NCI-H128 (cell line): Measurements from ENCODE around the gene ASTN2.
"Not testable (repeated sequence)": the region's sequence is repeated elsewhere in the genome, so short reads cannot be mapped to it uniquely, and the experiment has no call there.

ENCODE experiments used
- DNase-seq: peaks from one replicate; lab custom pipeline; 2025; ENCODE audit not compliant: unreplicated experiment; lab: John Stamatoyannopoulos, UW

ASTN2 gene

DNA sequence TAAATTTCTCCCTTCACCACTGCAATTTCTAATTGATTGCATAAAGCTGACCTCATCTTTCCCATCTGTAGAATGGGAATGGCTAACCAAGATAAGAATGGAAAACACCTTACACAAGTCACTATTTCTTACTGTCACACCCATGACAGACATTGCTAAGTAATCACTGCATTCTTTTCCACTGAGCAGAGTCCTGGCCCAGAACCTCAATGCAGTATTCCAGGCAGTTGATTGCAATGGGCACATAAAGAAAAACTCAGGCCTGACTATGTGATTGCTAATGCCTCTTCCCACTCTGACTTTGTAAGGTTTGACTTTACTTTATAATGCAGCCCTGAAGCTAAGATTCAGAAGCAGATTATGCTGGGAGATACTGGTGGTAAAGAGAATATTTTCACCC lies 698.4 kb downstream of the ASTN2 start:
- DNase-seq = no peak

DNA sequence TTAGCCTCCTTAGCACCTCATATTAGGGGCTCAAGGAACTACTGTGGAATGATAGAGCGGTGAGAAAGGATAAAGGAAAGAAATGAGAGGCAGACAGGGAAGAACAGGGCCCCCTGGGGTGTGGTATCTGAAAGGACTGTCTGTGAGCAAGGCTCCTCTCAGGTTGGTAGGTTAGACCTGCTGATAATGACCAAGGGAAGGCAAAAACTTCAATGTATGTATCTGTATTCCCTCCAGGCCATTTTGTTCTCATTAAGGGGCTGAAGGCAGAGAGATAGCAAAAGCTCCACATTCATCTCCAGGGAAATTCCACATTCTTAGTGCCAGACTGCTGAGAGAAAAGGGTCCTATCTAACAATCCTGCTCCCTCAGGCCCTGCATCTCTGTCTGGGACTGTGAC lies 699.1 kb downstream of the ASTN2 start:
- no peak for DNase-seq

DNA sequence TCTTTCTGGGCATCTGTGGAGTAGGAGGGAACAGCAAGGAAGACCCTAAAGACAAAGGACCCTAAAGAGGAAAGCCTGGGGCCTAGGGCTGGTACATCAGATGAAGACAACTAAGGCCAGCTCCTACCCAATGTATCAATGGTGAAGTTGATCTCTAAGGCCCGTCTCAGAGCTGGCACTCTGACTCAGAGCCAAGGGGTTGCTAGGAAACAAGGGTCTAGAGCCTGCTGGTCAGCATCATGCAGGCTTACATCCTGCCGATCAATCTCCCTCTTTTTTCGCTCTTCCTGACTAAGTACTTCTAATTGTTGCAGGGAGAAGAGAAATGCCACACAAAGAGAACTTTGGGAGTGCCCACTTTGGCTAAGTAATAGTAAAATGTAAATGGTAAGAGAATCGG lies 701.6 kb downstream of the ASTN2 start:
- DNase-seq = no peak

DNA sequence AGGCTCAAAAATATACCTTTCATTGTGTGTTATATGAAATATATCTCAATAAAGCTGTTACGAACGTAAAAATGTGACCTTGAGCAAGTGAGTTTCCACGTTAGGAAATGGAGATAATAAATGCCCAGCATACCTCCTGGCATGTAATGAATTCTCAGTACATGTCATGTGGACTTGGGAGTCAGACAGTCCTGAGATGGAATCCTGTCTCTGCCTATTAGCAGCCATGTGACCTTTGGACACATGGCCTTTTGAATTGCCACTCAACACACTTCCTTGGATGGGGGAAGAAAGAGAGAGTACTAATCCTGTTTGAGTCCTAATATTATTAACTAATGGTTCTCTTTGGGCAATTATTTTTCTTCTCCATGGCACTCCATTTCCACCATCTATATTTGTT lies 702.1 kb downstream of the ASTN2 start:
- DNase-seq = no peak

DNA sequence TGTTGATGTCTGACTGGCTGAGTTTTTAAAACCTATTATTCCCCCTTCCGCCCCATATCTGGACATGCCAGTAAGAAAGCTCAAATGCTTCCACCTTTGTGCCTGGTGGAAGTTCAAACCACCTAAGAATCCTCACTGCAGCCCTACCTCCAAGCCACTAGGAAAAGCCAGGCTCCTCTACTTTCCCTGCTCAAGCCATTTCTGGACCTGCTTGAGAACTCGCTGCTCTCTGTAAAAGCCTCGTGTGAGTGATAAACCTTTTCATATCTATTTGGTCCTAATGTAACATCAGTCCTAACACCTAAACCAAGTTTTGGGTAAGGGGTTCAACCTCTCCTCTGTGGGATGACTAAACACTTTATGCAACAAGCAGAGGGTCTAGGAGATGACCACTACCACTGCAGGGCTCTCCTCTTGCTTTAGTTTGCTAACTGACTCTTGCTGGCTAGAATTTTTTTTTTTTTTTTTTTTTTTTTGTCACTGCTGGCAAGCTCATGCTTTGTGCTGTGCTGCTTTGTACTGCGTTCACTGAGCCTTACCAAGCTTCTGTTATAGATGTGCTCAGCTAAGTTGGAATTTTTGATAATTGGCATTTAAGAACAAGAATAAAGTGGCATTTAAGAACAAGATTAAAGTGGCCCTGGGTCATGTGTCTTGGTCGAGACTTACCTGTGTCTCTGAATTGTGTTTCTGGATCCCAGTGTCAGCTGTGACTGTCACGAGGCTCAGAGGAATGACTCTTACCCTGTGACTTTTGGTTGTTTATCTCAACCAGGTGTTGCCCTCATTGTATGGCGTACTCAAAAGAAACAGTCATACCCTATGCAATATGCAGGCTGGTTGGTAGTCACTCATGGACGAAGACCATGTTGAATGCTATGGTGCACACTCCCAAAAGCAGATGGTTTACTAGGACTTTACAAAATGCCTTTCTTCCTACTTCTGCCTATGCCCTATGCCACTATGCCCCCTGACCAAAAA lies 708.3 kb downstream of the ASTN2 start:
- no peak for DNase-seq

DNA sequence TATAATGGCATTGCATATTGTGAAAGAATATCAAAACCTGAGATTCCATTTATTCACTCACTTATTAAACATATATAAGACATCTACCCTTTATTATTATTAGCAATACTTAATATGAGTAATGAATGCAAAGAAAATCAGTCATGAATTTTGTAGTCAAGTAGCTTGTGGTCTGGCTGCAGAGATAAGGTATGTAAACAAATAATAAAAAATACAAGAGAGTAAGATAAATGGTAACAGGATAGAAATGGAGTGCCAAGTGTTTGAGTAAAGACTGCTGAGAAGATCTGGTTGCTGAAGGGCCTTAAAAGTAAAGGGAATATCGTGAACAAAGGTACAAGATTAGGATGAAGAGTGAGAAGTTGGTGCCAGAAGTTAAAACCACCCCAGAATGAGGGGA lies 709.3 kb downstream of the ASTN2 start:
- DNase-seq = no peak

DNA sequence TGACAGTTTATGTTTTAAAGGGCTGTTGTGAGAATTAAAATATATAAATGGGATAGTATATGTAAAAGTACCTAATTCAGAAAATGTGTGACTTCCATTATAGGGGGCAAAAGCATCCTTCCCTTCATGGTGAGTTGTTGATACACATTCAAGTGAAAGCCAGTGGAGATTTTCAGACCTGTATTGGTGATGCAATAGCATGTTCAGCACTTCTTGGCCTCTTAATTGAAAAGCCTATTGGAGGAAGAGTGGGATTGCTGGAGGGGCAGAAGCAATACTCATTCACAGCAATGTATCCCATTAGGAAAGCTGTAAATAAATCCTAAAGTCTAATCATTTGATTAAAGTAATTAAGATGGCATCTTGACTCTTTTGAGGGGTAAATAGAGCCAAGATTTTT lies 710.4 kb downstream of the ASTN2 start:
- no peak for DNase-seq

DNA sequence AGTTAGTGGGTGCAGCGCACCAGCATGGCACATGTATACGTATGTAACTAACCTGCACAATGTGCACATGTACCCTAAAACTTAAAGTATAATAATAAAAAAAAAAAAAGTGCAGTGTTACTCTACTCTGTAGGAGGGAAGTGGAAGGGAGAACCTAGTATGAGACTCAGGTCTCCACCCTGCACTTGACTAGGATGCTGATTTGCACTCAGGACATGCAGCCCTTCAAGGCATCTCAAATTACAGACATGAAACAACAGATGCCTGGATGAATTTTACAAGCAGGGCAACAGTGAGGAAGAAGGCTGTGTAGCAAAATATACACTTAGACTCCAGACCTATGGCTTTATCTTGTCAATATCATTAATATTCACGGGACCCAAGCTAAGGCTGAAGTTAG lies 711.2 kb downstream of the ASTN2 start:
- DNase-seq = no peak

DNA sequence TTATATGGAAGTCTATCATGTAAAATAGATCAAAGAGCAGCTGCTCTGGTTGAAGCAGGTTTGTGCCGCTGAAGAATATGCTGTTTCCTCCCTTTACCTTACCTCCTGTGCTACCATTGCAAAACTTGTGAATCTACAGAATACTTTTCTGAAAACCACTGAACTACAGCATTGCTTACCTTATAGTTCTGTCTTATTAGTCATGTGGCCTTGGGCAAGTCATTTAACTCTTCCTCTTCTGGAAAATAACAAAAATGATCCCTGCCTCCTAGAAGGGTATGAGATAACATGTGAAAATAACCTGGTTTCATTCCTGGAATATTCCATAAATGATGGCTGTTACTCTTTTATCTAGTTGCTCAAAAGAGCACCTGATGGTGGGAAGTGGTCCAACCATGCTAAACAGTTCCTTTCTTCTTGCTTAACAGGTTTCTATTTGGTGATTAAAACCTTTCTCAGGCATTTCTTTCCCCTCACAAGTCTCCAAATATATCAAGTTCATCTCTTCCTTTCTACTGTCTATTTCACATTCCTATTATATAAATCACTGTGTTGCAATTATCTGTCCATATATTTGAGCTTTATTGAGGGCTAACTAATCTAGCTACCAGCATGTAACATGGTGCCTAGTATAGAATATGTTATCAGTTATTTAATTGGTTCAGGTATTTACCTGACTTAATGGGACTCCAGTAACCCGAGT lies 712.8 kb downstream of the ASTN2 start:
- no peak for DNase-seq

DNA sequence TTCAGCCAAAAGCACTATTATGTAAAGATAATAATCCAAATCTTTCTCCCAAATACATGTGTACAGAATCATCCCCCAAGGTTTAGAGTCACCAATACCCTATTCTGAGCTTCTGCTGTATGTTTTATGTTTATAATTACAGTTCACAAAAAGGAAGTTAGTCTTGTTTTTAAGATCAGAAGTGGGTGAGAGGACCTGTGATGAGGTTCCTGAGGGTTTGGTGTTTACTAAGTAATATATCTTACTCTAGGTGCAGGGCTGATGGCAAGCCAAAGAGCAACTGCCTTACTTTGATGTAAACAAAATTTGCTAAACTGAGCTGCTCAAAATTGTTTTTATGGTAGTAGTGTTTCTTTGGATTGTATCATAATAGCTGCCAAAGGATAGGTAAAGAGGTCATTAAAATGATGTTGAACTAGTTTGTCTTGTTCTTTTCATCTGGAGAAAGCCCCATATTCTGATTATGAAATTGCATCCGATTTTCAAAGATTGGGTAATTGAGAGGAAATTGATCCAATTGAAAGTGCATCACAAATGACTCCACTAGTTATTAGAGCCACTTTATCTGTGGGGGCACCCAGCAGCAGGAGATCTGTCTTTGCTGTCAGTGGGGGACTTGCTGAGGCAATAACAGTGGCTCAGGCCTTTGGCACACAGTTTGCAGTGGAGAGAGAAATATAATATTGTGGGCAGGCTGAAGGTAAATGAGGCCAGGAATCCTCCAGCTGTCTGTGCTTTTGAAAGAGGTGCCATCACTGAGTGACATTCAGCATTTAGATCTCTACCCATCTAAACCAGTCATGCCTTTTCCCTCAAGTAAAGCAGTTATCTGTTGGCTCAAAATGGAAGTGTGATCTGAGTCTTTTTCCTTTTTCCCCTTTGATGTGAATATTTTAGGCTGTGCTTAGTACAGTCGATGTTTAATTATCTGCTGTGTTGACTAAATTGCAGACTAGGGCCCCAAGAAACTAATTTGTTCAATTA lies 713.7 kb downstream of the ASTN2 start:
- no peak for DNase-seq

DNA sequence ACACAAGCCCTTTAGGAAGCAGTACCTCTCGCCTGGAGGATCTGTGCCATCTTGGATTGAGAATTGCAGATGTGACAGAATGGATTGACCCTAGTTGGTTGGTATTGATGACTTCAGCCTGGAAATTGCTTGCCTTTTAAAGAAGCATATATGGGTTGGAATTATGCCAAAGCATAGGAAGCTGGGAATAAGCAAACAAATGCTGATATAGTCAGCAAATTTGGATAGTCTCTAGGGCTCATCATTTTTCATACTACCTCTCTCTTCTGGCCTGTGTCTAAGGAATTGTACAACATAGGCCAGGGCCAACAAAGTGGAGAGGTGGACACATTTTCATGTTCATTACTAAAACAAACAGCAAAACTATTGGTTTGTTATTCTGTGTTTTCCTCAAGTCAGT lies 714.6 kb downstream of the ASTN2 start:
- DNase-seq = no peak

DNA sequence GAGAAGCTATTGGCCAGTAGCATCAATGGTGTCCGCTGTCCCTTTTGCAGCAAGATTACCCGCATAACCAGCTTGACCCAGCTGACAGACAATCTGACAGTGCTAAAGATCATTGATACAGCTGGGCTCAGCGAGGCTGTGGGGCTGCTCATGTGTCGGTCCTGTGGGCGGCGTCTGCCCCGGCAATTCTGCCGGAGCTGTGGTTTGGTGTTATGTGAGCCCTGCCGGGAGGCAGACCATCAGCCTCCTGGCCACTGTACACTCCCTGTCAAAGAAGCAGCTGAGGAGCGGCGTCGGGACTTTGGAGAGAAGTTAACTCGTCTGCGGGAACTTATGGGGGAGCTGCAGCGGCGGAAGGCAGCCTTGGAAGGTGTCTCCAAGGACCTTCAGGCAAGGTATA lies 717.0 kb downstream of the ASTN2 start:
- no peak for DNase-seq

DNA sequence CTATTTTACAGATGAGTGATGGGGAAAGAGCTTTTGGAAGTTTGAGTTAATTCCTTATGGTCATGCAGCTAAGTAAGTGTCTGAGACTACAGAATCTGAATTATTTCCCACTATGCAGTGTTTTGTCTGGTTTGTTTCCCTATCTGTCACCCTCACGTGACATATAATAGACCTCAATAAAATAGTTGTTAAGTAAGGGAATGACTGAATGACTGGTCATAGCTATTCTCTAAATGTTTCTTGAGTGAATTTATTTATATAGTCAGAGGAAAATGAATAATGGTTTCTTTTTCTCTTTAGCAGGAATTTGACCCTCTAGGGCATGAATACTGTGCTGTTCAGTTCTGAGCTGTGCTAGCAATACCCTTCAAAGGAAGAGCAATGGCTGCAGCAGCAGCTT lies 717.5 kb downstream of the ASTN2 start:
- no peak for DNase-seq

DNA sequence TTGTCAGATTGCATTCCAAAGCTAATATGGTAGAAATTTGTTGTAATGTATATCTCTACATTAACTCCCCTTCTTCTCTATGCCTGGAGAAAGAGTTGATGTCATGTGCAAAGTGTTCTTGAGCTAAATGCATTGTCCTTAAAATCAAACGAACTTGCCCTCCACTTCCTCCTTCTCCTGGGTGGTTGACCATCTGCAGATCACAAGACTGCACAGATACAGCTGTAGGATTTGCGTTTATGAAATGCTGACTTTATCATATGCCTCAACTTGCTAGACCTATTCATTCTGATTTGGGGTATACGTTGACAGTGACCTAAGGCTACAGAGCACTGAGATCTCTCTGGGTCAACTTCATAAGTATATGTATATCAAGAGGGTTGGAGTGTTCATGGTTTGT lies 719.4 kb downstream of the ASTN2 start:
- DNase-seq = no peak

DNA sequence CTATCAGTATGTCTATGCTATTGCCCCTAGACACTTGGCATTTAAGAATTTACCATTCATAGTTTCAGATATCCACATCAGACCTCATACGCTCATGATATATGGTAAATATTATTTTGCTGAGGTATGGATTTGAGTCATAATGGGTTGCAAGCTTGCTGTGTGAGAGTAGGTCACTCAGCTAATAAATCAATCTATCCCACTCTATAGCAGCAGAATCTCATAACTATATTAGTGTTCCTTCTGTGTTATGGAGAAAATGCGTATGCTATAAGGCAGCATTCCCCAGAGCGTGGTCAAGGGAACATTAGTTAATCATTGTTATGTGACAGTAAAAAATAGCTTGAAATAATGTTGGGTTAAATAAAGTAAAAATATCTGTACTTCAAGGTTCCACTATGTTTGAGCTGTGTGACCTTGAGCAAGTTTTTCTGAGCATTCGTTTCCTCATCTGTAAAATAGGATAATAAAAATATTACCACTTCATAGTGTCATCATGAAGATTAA lies 720.0 kb downstream of the ASTN2 start:
- DNase-seq = no peak

DNA sequence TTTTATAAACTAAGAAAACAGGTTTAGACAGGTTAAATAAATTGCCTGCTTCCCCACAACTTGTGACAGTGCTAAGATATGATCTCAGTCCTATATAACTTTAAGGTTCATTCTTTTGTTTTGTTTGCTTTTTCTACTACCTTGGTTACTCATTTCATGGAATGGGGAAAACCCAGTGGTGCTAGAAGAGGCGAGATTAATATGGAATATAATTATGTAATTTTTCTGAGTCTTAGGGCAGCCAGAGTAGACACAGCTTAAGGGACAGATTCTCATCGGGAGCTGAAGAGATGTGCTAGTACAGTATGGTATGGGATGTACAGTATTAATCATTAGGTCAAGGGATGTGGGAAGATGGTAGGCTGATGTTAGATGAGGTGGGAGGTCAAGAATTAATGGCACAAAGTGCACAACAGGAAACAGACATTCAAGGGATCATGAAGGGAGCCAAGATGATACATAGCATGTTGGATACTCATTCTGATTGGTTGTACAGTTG lies 721.6 kb downstream of the ASTN2 start:
- no peak for DNase-seq

DNA sequence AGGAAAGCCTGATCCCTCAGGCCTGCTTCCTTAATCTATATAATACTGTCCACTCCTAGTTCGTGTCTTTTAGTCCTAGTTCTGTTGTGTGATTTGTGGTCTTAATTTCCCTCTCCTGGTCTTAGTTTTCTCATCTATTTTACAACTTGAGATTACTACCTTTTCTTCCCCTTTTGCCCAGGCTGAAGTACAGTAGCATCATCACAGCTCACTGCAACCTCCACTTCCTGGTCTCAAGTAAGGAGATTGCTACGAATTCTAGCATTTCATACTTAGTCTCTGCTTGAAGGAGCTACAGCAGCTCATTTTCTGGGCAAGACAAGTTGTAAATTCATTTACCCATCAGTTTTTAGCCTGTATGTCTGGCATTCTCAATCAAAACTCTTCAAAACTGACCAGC lies 722.2 kb downstream of the ASTN2 start:
- DNase-seq = no peak

DNA sequence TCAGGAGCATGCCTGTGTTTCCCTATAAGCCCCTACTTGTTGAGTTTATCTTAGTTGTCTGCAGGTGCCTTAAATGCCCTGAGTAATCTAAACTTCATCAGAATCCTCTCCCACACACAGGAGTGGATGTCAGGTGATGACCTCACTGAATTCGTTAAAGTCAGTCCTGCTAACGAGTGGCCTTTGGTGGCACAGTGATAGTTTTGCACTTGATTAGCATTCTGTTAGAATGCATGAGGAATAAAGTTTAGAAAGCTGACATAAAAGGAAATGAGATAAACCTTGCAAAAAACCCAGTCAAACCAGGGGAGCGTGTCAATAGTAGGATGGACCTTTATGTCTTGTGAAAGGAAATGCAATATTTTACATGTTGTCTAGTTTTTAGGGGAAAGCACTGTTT lies 723.2 kb downstream of the ASTN2 start:
- DNase-seq = no peak

DNA sequence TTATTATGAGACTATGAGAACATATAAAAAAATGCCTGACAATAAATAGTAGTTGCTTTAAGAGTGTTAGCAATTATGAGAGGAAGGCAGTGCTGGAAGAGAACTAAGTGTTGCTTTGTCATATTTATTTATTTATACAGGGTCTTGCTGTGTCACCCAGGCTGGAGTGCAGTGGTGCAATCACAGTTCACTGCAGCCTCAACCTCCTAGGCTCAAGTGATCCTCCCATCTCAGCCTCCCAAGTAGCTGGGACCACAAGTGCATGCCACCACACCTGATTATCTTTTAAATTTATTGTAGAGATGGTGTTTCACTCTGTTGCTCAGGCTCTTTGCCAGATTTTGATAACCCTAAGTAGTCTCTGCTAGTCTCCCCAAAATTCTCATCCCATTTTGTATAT lies 724.1 kb downstream of the ASTN2 start:
- DNase-seq = not testable (repeated sequence)

DNA sequence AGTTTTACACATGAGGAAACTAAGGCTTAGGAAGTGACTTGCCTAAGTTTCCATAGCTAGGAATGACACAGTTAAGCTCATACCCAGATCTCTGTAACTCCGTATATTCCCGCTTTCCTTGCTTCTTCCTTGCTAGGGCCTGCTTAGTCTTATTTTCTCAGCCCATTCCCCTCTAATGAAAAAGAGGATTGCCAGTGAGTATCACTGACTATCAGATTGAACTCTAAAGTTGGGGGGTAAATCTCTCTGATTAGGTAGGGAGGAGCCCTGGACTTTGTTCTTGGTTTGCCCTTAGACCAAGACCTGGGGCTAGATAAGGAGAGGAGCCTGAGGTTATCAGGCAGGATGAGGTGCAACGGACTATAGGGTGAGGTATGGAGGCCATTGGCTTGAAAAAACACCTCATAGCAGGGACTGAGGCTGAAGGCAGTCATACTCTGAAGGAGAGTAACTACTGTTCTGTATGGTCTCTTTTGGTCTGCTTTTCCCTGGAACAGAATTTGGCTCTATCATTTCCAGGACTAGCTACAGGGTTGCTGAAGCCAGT lies 725.3 kb downstream of the ASTN2 start:
- no peak for DNase-seq
